ENCODE measurements around the gene USP46.

Gene USP46

DNA sequence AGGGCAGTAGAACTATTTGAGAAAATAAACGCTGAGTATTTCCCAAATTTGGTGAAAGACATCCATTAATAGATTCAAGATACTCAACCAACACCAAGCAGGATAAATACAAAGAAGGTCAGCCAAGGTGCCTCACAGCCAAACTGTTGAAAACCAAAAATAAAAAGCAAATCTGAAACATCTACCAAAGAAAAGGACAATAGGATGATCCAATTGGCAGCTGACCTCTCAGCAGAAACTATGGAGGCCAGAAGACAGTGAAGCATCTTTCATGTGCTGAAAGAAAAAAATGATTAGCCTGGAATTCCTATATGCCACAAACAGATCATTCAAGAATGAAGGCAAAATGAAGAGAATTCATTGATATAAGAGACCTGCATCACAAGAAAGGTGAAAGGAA, 44.9 kb downstream of the USP46 start:
- no peak for DNase-seq

GRCh38 chr4:52612341-52612740, 46.8 kb downstream of the USP46 start:
- DNase-seq = no peak

DNA sequence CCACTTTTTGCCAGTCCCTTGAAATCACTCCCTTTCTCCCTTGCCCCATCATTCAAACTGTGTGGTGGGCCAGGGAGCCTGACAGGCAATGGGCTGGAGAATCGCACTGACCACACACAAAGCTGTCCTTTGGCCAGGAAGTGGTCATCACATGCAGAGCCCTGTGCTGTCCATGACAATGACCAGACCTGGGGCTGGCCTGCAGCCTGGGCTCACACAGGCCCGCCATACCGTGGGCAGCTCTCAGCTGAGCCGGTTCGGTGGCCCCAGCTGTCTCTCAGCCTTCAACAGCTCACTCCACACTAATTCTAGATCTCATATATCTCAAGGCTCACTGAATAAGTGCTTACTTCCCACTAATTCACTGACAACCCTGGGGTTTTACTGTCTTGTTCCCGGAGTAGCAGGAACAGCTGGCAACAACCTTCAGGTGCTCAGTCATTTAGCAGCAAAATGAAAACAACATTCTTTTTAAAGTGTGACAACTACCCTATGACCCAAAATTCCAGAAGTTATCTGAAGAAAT, 48.0 kb downstream of the USP46 start:
- no peak for DNase-seq

- DNase-seq = no peak
These were observed 52.4 kb downstream of the USP46 start for GRCh38 chr4:52606726-52607125.

DNA sequence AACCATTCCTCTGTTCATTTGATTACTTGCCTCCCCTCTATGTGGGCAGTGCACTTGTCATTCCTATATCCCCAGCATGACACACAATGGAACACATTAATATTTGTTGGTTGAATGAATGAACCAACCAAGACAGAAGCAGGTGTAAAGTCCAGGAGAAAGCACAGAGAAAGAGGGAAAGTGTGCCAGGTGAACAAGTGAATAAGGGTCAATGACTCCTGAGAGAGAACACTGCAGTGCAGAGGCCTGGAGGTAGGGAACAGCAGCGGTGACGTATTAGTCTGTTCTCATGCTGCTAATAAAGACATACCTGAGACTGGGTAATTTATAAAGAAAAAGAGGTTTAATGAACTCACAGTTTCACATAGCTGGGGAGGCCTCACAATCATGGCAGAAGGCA, 53.1 kb downstream of the USP46 start:
- no peak for DNase-seq

- DNase-seq = no peak
These were observed 54.9 kb downstream of the USP46 start for GRCh38 chr4:52604215-52604614.

GRCh38 chr4:52600275-52600674, 58.8 kb downstream of the USP46 start:
- no peak for DNase-seq

DNA sequence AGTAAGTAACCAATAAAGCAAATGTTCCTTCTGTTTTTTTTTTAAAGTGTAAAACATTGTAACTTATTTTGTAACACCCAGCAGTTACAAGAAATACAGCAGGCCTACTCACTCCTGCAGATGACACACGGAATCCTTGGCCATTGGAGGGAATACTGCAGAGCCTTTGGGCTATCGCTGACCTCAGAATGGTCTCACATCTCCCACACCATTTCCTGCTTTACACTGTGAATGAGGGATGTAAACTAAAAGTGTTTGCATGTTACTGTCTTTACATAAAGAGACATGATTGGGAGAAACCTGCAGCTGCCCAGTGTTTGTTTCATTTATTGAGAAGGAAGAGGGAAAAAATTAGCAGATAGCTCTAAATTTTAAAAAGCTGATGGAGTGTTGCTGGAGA, 64.1 kb downstream of the USP46 start:
- no peak for DNase-seq

GRCh38 chr4:52592287-52592686, 66.8 kb downstream of the USP46 start:
- DNase-seq = no peak

- peak; percentile 49 for DNase-seq
These were observed 70.1 kb downstream of the USP46 start for GRCh38 chr4:52588771-52589591.

GRCh38 chr4:52588097-52588496, 71.0 kb downstream of the USP46 start:
- no peak for DNase-seq

DNA sequence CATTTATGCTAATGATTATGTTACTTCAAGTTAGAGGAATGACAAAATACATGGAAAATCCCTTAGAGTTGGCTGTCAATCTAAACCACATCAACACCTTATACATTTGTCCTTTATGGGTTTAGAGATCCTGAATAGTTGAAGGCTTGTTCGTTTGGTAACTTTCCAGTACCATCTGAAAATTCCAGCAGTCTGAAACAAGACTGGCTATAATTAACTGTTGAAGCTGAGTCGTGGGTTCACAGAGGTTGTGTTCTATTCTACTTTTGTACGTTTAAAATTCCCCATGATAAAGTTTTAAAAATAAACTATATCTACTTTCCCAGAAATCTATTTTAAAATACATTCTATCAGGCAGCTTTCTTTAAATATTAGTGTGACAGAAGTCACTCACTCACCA, 73.0 kb downstream of the USP46 start:
- no peak for DNase-seq

- DNase-seq = peak; percentile 66
These were observed 73.7 kb downstream of the USP46 start for GRCh38 chr4:52585379-52585778.

DNA sequence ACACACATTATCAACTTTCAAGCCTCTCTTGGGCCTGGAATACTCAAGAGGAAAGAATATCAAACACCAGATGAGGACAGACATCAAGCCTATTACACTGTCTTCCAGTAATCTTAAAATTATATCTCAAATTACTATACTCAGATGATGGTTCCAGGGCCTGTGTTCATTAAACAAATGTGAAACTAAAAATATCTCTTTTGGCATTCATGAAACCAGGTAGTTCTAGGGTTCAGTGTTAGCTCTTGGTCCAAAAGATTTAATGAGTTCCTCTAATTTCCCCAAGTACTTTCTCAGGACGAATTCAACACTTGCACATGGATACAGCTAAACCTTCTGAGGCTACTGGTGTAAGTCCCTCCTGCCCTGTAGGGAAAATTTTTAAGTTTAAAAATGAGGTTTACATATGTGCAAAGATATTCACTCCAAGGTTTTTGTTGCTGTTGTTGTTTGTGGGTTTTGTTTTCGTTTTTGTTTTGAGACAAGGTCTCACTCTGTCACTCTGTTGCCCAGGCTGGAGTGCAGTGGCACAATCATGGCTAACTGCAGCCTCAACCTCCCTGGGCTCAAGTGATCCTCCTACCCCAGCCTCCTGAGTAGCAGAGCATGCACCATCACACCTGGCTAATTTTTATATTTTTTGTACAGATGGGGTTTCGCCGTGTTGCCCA, 79.4 kb downstream of the USP46 start:
- no peak for DNase-seq

DNA sequence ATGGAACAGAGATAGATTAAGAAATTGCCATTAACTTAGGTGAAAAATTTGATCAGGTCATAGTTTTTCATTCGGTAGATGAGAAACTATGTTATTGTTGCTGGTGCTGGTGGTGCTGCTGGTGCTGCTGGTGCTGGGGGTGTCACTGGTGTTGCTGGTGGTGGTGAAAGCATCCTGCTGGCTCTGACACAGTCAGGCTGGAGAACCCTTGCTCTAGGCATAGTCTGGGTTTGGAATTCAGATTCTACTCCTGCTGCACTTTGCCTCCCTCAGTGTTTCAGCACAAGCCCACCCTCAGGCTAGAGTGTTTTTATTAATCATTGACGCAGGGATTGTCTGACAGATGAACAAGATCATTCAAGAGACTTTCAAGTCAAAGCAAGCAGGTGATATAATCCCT, 80.2 kb downstream of the USP46 start:
- no peak for DNase-seq

- no peak for DNase-seq
These were observed 81.5 kb downstream of the USP46 start for GRCh38 chr4:52577624-52577962.

GRCh38 chr4:52576961-52577623, 82.0 kb downstream of the USP46 start:
- DNase-seq = no peak

GRCh38 chr4:52576326-52576725, 82.8 kb downstream of the USP46 start:
- DNase-seq = no peak

- no peak for DNase-seq
These were observed 83.7 kb downstream of the USP46 start for GRCh38 chr4:52575406-52575805.

GRCh38 chr4:52574036-52574435, 85.1 kb downstream of the USP46 start:
- no peak for DNase-seq

- no peak for DNase-seq
These were observed 85.5 kb downstream of the USP46 start for GRCh38 chr4:52573551-52573950.

GRCh38 chr4:52572936-52573485, 86.1 kb downstream of the USP46 start:
- no peak for DNase-seq

DNA sequence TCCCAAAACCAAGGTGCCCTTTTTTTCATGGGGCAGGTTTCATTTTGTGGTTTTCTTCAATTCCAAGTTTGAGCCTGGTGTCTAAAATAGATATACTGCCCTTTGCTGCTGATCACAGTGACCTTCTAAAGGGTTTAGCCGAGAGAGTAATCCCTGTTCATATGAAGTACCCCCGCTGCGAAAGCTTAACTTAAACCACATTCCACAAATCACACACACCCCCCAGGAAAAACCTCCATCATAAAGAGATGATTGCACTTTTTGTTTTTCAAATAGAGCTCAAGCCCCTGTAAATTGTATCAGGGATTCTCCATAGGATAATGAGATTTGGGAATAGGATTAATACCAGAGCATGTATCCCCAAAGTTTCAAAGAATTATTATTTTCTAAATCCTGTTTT, 90.8 kb downstream of the USP46 start:
- no peak for DNase-seq

All from GF-D8 (cell line).